Caco-2 (cell line): Measurements from ENCODE around the gene VENTX. TPM values are rescaled to one million over a fixed set of nuclear protein-coding genes. Genes with fewer than 3 reads are reported as not detected.

Source experiments
- BruUV-seq: library from RNA; stranded (reverse); fragments of 400-500 nt; replicated peaks from 2 replicates; lab custom pipeline; 2021; lab: Mats Ljungman, UMichigan
- CTCF ChIA-PET: fragments of 300-600 bp; sonication (Branson Sonifier 250); formaldehyde crosslinking; loops from one replicate; lab custom pipeline; 2022; ENCODE audit warnings: antibody characterized with exemption; lab: Charles Lee
- POLR2A ChIA-PET: fragments of 300-600 bp; sonication (Branson Sonifier 250); formaldehyde crosslinking; loops from one replicate; lab custom pipeline; 2022; ENCODE audit warnings: antibody characterized with exemption; lab: Charles Lee
- DNase-seq, 2 experiments: peaks; one replicate each; pipeline versions ENCODE4 v3.0.0 to v3.0.0-alpha.2; 2020 to 2022
- H3K27me3 ChIP-seq: replicated peaks from 2 replicates; pipeline ENCODE4 v1.6.0; 2011; ENCODE audit warnings: low read length; ENCODE audit not compliant: control insufficient read depth, insufficient read depth
- H3K36me3 ChIP-seq: 2 replicates; pipeline ENCODE4 v1.5.1; 2011; ENCODE audit warnings: low read length; ENCODE audit not compliant: control insufficient read depth, insufficient read depth
- H3K4me1 ChIP-seq: fragments of 250-450 bp; sonication (Bioruptor Pico); 2 replicates; pipeline ENCODE4 v1.5.1; 2020; ENCODE audit warnings: mild to moderate bottlenecking
- H3K4me3 ChIP-seq: 2 replicates; pipeline ENCODE4 v1.5.1; 2011; ENCODE audit warnings: low read depth, mild to moderate bottlenecking, control low read depth, low read length
- H3K9me3 ChIP-seq: fragments of 250-450 bp; sonication (Bioruptor Pico); 2 replicates; pipeline ENCODE4 v1.5.1; 2020; ENCODE audit warnings: mild to moderate bottlenecking, moderate library complexity
- H3K27ac Mint-ChIP-seq: one replicate; pipeline ENCODE4 v1.8.0; 2022; ENCODE audit warnings: mixed read lengths; ENCODE audit not compliant: unreplicated experiment
- H3K27me3 Mint-ChIP-seq: one replicate; pipeline ENCODE4 v1.8.0; 2022; ENCODE audit warnings: mixed read lengths; ENCODE audit not compliant: insufficient read depth, unreplicated experiment
- H3K36me3 Mint-ChIP-seq: one replicate; pipeline ENCODE4 v1.8.0; 2022; ENCODE audit warnings: mild to moderate bottlenecking, mixed read lengths; ENCODE audit not compliant: insufficient read depth, unreplicated experiment
- H3K4me1 Mint-ChIP-seq: one replicate; pipeline ENCODE4 v1.8.0; 2022; ENCODE audit warnings: low read depth, mixed read lengths; ENCODE audit not compliant: unreplicated experiment
- H3K4me3 Mint-ChIP-seq: one replicate; pipeline ENCODE4 v1.8.0; 2022; ENCODE audit warnings: mild to moderate bottlenecking, moderate library complexity, mixed read lengths; ENCODE audit not compliant: unreplicated experiment
- H3K9me3 Mint-ChIP-seq: one replicate; pipeline ENCODE4 v1.8.0; 2022; ENCODE audit warnings: mixed read lengths; ENCODE audit not compliant: unreplicated experiment
- intact Hi-C: fragments of 100-400 bp; cut with micrococcal nuclease; formaldehyde crosslinking; loops from one replicate; pipeline ENCODE4 v1.10.0; 2022; ENCODE audit not compliant: unreplicated experiment
- total RNA-seq: library from RNA; stranded (reverse); gene quantifications from 2 replicates; pipeline ENCODE4 v1.2.3, GENCODE V29; 2022
- TF ChIP-seq, protein P1 (sequence below), 2 experiments: fragments of 200-600 bp in 1 of 2; IDR thresholded peaks; 1 replicate in 1 of 2; 2 replicates in 1 of 2; pipeline versions ENCODE4 v1.5.1 to v1.8.0; 2011 to 2022; ENCODE audit warnings: antibody characterized with exemption in 1 of 2, control low read depth in 1 of 2, inconsistent platforms in 1 of 2, low read depth in 1 of 2, low read length in 1 of 2, mild to moderate bottlenecking in 1 of 2, moderate library complexity in 1 of 2; ENCODE audit not compliant: insufficient read depth in 1 of 2, severe bottlenecking in 1 of 2, unreplicated experiment in 1 of 2

The VENTX gene
- total RNA-seq, 1 experiment from 2014 or later, result not detected

DNA sequence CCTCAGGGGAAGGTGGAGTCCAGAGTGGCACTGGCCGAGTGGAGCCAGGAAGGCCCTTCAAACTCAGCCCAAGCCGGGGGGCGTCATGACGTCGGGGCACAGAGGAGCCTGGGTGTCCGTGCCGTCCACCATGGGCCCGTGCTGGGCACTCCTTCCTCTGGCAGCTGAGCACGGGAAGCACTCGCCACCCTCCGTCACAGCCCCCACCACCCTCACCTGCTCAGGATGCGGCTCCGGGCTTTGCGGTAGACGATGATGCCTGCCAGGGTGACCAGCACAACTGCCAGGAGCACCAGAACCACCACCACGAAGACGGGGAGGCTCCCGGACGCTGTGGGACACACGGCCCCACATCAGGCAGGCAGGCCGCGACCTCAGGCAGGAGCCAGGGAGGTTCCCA, 30.9 kb downstream of the VENTX start:
- CTCF ChIA-PET, result interaction anchor here (0.5 kb wide), 1 partner anchor 9 kb away, joined by 3 read pairs; no protein-coding TSS in a partner anchor
- H3K36me3 ChIP-seq, result no peaks in the 10 kb centered on the region
- no peaks in the 10 kb centered on the region for H3K4me1 ChIP-seq
- no peaks in the 10 kb centered on the region for H3K9me3 Mint-ChIP-seq
- H3K27me3 ChIP-seq, result no peaks in the 10 kb centered on the region
- no peak overlapping the region for H3K4me3 Mint-ChIP-seq
- no peak for DNase-seq
- TF ChIP-seq, protein P1, sequence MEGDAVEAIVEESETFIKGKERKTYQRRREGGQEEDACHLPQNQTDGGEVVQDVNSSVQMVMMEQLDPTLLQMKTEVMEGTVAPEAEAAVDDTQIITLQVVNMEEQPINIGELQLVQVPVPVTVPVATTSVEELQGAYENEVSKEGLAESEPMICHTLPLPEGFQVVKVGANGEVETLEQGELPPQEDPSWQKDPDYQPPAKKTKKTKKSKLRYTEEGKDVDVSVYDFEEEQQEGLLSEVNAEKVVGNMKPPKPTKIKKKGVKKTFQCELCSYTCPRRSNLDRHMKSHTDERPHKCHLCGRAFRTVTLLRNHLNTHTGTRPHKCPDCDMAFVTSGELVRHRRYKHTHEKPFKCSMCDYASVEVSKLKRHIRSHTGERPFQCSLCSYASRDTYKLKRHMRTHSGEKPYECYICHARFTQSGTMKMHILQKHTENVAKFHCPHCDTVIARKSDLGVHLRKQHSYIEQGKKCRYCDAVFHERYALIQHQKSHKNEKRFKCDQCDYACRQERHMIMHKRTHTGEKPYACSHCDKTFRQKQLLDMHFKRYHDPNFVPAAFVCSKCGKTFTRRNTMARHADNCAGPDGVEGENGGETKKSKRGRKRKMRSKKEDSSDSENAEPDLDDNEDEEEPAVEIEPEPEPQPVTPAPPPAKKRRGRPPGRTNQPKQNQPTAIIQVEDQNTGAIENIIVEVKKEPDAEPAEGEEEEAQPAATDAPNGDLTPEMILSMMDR (IDR thresholded peaks at IDR 0.05; ENCODE audit: insufficient read depth in 1 of 2, low read depth in 1 of 2, low read length in 1 of 2, severe bottlenecking in 1 of 2, unreplicated experiment in 1 of 2), result no peak
- BruUV-seq, result no TSS peak
- H3K4me1 Mint-ChIP-seq, result no peaks in the 10 kb centered on the region
- intact Hi-C loops, result no loop called here
- H3K27me3 Mint-ChIP-seq, result no peaks in the 10 kb centered on the region
- H3K27ac Mint-ChIP-seq, result no peak overlapping the region
- no peaks in the 10 kb centered on the region for H3K9me3 ChIP-seq
- H3K36me3 Mint-ChIP-seq, result no peaks in the 10 kb centered on the region
- POLR2A ChIA-PET, result no interaction called here
- H3K4me3 ChIP-seq, result no peak overlapping the region

DNA sequence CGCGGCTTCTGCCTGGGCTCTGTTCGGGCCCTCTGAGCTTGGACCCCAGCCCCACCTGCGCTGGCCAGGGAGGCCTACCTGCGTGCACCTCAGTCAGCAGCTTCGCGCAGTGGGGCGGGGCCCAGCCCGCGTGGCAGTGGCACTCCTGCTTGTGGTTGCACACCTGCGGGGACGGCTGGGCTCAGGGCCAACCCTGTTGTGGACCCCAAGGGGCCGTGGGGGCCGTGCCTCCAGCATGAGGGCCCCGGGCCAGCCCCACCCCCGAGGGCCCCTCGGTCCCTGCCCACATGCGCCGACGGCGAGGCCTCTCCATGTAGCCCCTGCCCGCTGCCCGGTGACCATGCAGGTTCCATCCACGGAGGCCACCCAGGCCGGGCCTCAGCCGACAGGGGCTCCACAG, 31.7 kb downstream of the VENTX start:
- H3K27ac Mint-ChIP-seq, result no peak overlapping the region
- POLR2A ChIA-PET, result no interaction called here

DNA sequence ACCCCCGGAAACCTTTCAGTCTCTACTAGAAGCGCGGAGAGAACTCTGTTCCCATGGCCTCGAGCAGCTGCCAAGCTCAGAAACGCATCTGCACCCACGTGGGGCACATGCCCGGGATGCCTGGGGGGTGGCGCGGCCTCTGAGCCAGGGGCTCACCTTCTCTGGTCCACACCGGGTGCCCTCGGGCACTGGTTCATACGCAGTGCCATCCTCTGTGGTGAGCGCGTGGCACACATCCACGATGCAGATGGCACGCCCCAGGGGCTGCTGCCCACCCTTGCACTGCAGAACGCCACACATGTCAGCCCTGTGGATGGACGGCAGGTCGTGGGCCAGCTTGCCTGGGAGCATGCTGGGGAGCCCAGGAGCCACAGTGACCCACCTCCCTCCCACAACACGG, 32.5 kb downstream of the VENTX start:
- TF ChIP-seq, protein P1 (IDR thresholded peaks at IDR 0.05; ENCODE audit: insufficient read depth in 1 of 2, low read depth in 1 of 2, low read length in 1 of 2, severe bottlenecking in 1 of 2, unreplicated experiment in 1 of 2), result no peak
- no TSS peak for BruUV-seq
- Histone ChIP-seq H3K36me3 (no peaks in the 10 kb centered on the region), H3K9me3 (no peaks in the 10 kb centered on the region), H3K4me3 (no peak overlapping the region), H3K27me3 (no peaks in the 10 kb centered on the region), H3K4me1 (peaks cover 8% of the 10 kb centered on the region)
- Mint-ChIP-seq H3K4me3 (no peak overlapping the region), H3K4me1 (no peaks in the 10 kb centered on the region), H3K27me3 (no peaks in the 10 kb centered on the region), H3K36me3 (no peaks in the 10 kb centered on the region), H3K9me3 (no peaks in the 10 kb centered on the region), H3K27ac (no peak overlapping the region)
- DNase-seq, result no peak
- ChIA-PET CTCF (no interaction called here), POLR2A (interaction anchor here (0.5 kb wide), 1 partner anchor 81 kb away, joined by 5 read pairs; no protein-coding TSS in a partner anchor)
- intact Hi-C loops, result no loop called here

More for the DNA sequence above, 31.7 kb downstream of the VENTX start:
- H3K36me3 ChIP-seq, result no peaks in the 10 kb centered on the region
- H3K9me3 ChIP-seq, result no peaks in the 10 kb centered on the region
- H3K4me3 ChIP-seq, result no peak overlapping the region
- H3K4me1 Mint-ChIP-seq, result no peaks in the 10 kb centered on the region
- CTCF ChIA-PET, result interaction anchor here (0.5 kb wide), 1 partner anchor 8 kb away, joined by 3 read pairs; no protein-coding TSS in a partner anchor
- intact Hi-C loops, result no loop called here
- H3K27me3 ChIP-seq, result no peaks in the 10 kb centered on the region
- no peaks in the 10 kb centered on the region for H3K9me3 Mint-ChIP-seq
- H3K36me3 Mint-ChIP-seq, result no peaks in the 10 kb centered on the region
- no TSS peak for BruUV-seq
- TF ChIP-seq, protein P1 (IDR thresholded peaks at IDR 0.05; ENCODE audit: insufficient read depth in 1 of 2, low read depth in 1 of 2, low read length in 1 of 2, severe bottlenecking in 1 of 2, unreplicated experiment in 1 of 2), result no peak
- H3K27me3 Mint-ChIP-seq, result no peaks in the 10 kb centered on the region
- no peak overlapping the region for H3K4me3 Mint-ChIP-seq
- DNase-seq, result no peak
- H3K4me1 ChIP-seq, result no peaks in the 10 kb centered on the region
